VCaP (cell line): ENCODE measurements around the gene DHRSX.

Experiments
- H3K27ac ChIP-seq: fragments of 450-650 bp; 2 replicates; pipeline ENCODE4 v1.5.1; 2017
- TF ChIP-seq, protein P1 (sequence below): fragments of 450-650 bp; conservative IDR thresholded peaks from 2 replicates; pipeline ENCODE4 v1.5.1; 2017; ENCODE audit warnings: mild to moderate bottlenecking, moderate library complexity

DHRSX gene

DNA sequence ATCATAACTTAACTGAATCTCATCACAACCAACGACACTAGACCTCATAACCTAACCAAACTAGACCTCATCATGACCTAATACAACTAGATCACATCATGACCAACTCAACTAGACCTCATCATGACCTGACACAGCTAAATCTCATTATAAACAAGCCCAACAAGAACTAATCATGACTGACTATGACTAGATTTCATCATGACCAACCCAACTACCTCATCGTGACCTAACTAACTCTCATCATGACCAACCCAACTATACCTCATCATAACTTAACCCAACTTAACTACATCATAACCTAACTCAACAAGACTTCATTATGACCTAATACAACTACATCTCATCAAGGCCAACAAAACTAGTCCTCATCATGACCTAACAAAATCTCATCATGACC is 86.8 kb downstream of the DHRSX start:
- TF ChIP-seq, protein P1, sequence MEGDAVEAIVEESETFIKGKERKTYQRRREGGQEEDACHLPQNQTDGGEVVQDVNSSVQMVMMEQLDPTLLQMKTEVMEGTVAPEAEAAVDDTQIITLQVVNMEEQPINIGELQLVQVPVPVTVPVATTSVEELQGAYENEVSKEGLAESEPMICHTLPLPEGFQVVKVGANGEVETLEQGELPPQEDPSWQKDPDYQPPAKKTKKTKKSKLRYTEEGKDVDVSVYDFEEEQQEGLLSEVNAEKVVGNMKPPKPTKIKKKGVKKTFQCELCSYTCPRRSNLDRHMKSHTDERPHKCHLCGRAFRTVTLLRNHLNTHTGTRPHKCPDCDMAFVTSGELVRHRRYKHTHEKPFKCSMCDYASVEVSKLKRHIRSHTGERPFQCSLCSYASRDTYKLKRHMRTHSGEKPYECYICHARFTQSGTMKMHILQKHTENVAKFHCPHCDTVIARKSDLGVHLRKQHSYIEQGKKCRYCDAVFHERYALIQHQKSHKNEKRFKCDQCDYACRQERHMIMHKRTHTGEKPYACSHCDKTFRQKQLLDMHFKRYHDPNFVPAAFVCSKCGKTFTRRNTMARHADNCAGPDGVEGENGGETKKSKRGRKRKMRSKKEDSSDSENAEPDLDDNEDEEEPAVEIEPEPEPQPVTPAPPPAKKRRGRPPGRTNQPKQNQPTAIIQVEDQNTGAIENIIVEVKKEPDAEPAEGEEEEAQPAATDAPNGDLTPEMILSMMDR = no peak
- H3K27ac ChIP-seq = no peak overlapping the region

DNA sequence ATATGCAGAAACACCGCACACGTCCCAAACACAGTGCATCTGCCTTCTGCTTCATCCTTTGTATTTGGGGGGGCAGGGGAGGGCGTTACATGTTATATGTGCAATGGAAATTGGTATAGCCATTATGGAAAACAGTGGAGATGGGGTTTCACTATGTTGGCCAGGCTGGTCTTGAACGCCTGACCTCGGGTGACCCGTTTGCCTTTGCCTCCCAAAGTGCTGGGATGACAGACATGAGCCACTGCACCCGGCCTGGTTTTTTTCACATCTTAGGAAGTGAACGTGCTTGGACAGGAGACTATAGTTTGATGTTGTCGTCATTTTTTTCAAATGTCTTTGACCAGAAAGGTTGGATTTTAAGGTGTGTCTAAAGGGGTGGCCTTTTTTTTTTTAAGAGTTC is 88.6 kb downstream of the DHRSX start:
- TF ChIP-seq, protein P1 = no peak
- no peak overlapping the region for H3K27ac ChIP-seq

GRCh38 chrX:2410279-2411020 is 90.3 kb downstream of the DHRSX start:
- TF ChIP-seq, protein P1 = no peak
- H3K27ac ChIP-seq = no peak overlapping the region

- no peak overlapping the region for H3K27ac ChIP-seq
- TF ChIP-seq, protein P1 = no peak
Measured at GRCh38 chrX:2409796-2410195, 91.0 kb downstream of the DHRSX start.

DNA sequence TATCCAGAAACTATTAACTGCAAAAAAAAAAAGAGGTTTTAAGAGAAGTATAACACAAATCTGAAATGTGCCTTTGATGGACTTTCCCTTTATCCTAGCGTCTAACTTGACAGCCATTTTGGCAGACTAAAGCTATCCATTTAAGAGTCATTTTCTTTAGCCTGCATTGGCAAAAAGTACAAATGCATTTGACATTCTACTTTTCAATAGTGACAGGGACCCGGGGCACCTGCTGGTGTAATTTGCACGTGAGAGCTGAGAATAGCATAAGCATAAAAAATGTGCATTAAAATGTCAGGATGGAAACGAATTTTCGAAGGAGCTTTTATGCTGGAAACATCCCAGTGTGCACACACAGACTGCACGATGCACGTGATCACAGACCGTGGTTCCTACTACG is 91.9 kb downstream of the DHRSX start:
- no peak overlapping the region for H3K27ac ChIP-seq
- TF ChIP-seq, protein P1 = no peak

- TF ChIP-seq, protein P1 = no peak
Measured at GRCh38 chrX:2406891-2407518, 93.8 kb downstream of the DHRSX start.

GRCh38 chrX:2404776-2405175 is 96.0 kb downstream of the DHRSX start:
- H3K27ac ChIP-seq = peak overlapping the region; percentile 55
- TF ChIP-seq, protein P1 = no peak

More at GRCh38 chrX:2406891-2407518, 93.8 kb downstream of the DHRSX start:
- no peak overlapping the region for H3K27ac ChIP-seq
